BLaER1 treated with 17β-estradiol and CSF1 and Interleukin-3, amounts not matched to agents 10 nM and 100 nM (cell line): ENCODE results near the gene SIM2.

Experiments
- H3K27ac ChIP-seq, 11 experiments: shearing (Covaris generic); formaldehyde crosslinking; 2 replicates each; pipeline ENCODE4 v1.8.1; 2022
- H3K27me3 ChIP-seq, 11 experiments: shearing (Covaris generic); formaldehyde crosslinking; 2 replicates each; pipeline ENCODE4 v1.8.1; 2022
- H3K36me3 ChIP-seq, 11 experiments: shearing (Covaris generic); formaldehyde crosslinking; 2 replicates each; pipeline ENCODE4 v1.8.1; 2022
- H3K4me1 ChIP-seq, 10 experiments: shearing (Covaris generic); formaldehyde crosslinking; 2 replicates each; pipeline ENCODE4 v1.8.1; 2022
- H3K4me2 ChIP-seq, 11 experiments: shearing (Covaris generic); formaldehyde crosslinking; 2 replicates each; pipeline ENCODE4 v1.8.1; 2022
- H3K4me3 ChIP-seq, 10 experiments: shearing (Covaris generic); formaldehyde crosslinking; 2 replicates each; pipeline ENCODE4 v1.8.1; 2022
- H3K9ac ChIP-seq, 11 experiments: shearing (Covaris generic); formaldehyde crosslinking; 2 replicates each; pipeline ENCODE4 v1.8.1; 2022
- H3K9me3 ChIP-seq, 11 experiments: shearing (Covaris generic); formaldehyde crosslinking; replicated peaks in 1 of 11; 2 replicates each; pipeline ENCODE4 v1.8.1; 2022
- H4K20me1 ChIP-seq, 11 experiments: shearing (Covaris generic); formaldehyde crosslinking; 2 replicates each; pipeline ENCODE4 v1.8.1; 2022
- Cebpa-rat ChIP-seq, 11 experiments: shearing (Covaris generic); IDR thresholded peaks; 2 replicates each; pipeline ENCODE4 v1.8.1; 2022

The SIM2 gene

GRCh38 chr21:36766511-36766910 lies 67.6 kb downstream of the SIM2 start:
- H3K36me3 ChIP-seq, result peaks cover 0 to 10% (median 0%) of the 10 kb centered on the region in 11 experiments; a peak in 4 of 22 replicates
- H4K20me1 ChIP-seq, result no peaks in the 10 kb centered on the region
- no peaks in the 10 kb centered on the region; a peak in 1 of 22 replicates for H3K9me3 ChIP-seq
- no peak overlapping the region for H3K4me3 ChIP-seq
- H3K4me1 ChIP-seq, result peaks cover 0 to 4% (median 2%) of the 10 kb centered on the region in 10 experiments; a peak in 9 of 20 replicates
- no peak overlapping the region for H3K9ac ChIP-seq
- H3K27ac ChIP-seq, result no peak overlapping the region
- no peak for TF ChIP-seq Cebpa-rat (IDR thresholded peaks at IDR 0.05)
- H3K4me2 ChIP-seq, result no peak overlapping the region
- no peaks in the 10 kb centered on the region for H3K27me3 ChIP-seq

- Histone ChIP-seq H3K9ac (no peak overlapping the region), H3K4me3 (no peak overlapping the region), H3K9me3 (no peaks in the 10 kb centered on the region; a peak in 1 of 22 replicates), H3K36me3 (peaks cover 0 to 10% (median 0%) of the 10 kb centered on the region in 11 experiments; a peak in 4 of 22 replicates), H4K20me1 (no peaks in the 10 kb centered on the region), H3K4me2 (no peak overlapping the region), H3K4me1 (no peaks in the 10 kb centered on the region), H3K27me3 (no peaks in the 10 kb centered on the region), H3K27ac (no peak overlapping the region)
- TF ChIP-seq Cebpa-rat (IDR thresholded peaks at IDR 0.05), result no peak
Measured at GRCh38 chr21:36767096-36767495, 68.2 kb downstream of the SIM2 start.

DNA sequence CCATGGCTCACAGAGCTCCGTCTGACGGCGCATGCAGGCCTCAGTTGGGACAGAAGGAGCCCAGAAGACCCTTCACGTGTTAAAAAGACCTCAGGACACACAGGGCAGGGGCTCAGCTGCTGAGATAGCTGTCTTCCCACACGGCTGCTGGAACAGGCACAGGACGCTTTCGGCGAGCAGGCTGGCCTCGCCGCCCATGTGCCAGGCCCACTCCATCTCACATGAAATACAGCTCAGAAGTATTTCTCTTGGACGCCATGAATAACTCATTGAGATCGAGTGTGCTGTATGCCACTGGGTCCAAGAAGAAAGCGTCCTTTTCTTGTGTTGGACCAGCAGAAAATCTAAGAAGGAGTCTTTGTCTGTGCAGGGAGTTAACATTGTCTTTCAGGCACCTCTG lies 69.6 kb downstream of the SIM2 start:
- Histone ChIP-seq H3K36me3 (peaks cover 0 to 10% (median 0%) of the 10 kb centered on the region in 11 experiments; a peak in 4 of 22 replicates), H3K4me1 (peaks cover 0 to 4% (median 0%) of the 10 kb centered on the region in 10 experiments; a peak in 1 of 20 replicates), H3K9me3 (no peaks in the 10 kb centered on the region; a peak in 1 of 22 replicates), H3K27ac (no peak overlapping the region), H3K9ac (no peak overlapping the region), H3K4me3 (no peak overlapping the region), H3K27me3 (no peaks in the 10 kb centered on the region), H3K4me2 (no peak overlapping the region), H4K20me1 (peaks cover 0 to 4% (median 0%) of the 10 kb centered on the region in 11 experiments; a peak in 1 of 22 replicates)
- TF ChIP-seq Cebpa-rat (IDR thresholded peaks at IDR 0.05), result no peak

- peaks cover 0 to 9% (median 0%) of the 10 kb centered on the region in 11 experiments; a peak in 4 of 22 replicates for H3K36me3 ChIP-seq
- peaks cover 0 to 4% (median 0%) of the 10 kb centered on the region in 11 experiments; a peak in 1 of 22 replicates for H4K20me1 ChIP-seq
- H3K4me2 ChIP-seq, result no peak overlapping the region
- H3K27me3 ChIP-seq, result no peaks in the 10 kb centered on the region
- H3K4me3 ChIP-seq, result no peak overlapping the region
- peaks cover 0 to 4% (median 0%) of the 10 kb centered on the region in 10 experiments; a peak in 1 of 20 replicates for H3K4me1 ChIP-seq
- no peak for TF ChIP-seq Cebpa-rat (IDR thresholded peaks at IDR 0.05)
- no peak overlapping the region for H3K9ac ChIP-seq
- H3K9me3 ChIP-seq, result no peaks in the 10 kb centered on the region; a peak in 1 of 22 replicates
- H3K27ac ChIP-seq, result no peak overlapping the region
Measured at GRCh38 chr21:36769051-36769839, 70.3 kb downstream of the SIM2 start.

DNA sequence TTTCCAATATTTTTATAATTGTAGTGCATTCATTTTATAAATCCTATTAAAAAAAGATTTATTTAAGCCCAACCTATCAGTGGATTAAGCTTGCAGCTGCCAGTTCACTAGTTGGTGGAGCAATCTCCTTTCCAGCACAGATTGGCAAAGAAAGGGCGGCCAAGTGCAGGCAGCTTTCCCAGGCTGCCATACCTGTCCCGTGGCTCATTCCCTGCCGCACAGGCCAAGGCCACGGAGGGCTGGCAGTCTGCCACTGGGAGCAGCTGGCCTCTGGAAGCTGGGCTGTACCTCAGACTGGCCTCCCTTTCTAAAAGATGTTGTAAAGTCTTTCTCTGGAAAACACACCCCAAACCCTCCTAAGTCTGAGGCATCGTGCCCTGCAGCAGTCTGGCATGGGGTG lies 74.2 kb downstream of the SIM2 start:
- Histone ChIP-seq H4K20me1 (peaks cover 0 to 4% (median 0%) of the 10 kb centered on the region in 11 experiments; a peak in 1 of 22 replicates), H3K4me2 (no peak overlapping the region), H3K27ac (no peak overlapping the region), H3K36me3 (no peaks in the 10 kb centered on the region), H3K9ac (no peak overlapping the region), H3K27me3 (no peaks in the 10 kb centered on the region), H3K9me3 (no peaks in the 10 kb centered on the region), H3K4me1 (peaks cover 0 to 4% (median 0%) of the 10 kb centered on the region in 10 experiments; a peak in 1 of 20 replicates), H3K4me3 (no peak overlapping the region)
- no peak for TF ChIP-seq Cebpa-rat (IDR thresholded peaks at IDR 0.05)

GRCh38 chr21:36773995-36774394 lies 75.1 kb downstream of the SIM2 start:
- Histone ChIP-seq H3K36me3 (no peaks in the 10 kb centered on the region), H3K9me3 (no peaks in the 10 kb centered on the region), H3K4me3 (no peak overlapping the region), H3K27ac (no peak overlapping the region), H3K4me1 (peaks cover 0 to 4% (median 0%) of the 10 kb centered on the region in 10 experiments; a peak in 1 of 20 replicates), H3K9ac (no peak overlapping the region), H3K27me3 (no peaks in the 10 kb centered on the region), H3K4me2 (no peak overlapping the region), H4K20me1 (peaks cover 0 to 4% (median 0%) of the 10 kb centered on the region in 11 experiments; a peak in 1 of 22 replicates)
- no peak for TF ChIP-seq Cebpa-rat (IDR thresholded peaks at IDR 0.05)

- H3K4me1 ChIP-seq, result peaks cover 0 to 4% (median 0%) of the 10 kb centered on the region in 10 experiments; a peak in 1 of 20 replicates
- TF ChIP-seq Cebpa-rat (IDR thresholded peaks at IDR 0.05), result no peak
- H3K27me3 ChIP-seq, result no peaks in the 10 kb centered on the region
- peaks cover 0 to 4% (median 0%) of the 10 kb centered on the region in 11 experiments; a peak in 1 of 22 replicates for H4K20me1 ChIP-seq
- H3K27ac ChIP-seq, result no peak overlapping the region
- no peak overlapping the region for H3K4me3 ChIP-seq
- no peak overlapping the region for H3K9ac ChIP-seq
- peaks cover 0 to 13% (median 0%) of the 10 kb centered on the region in 11 experiments; a peak in 4 of 22 replicates for H3K9me3 ChIP-seq
- no peaks in the 10 kb centered on the region for H3K36me3 ChIP-seq
- H3K4me2 ChIP-seq, result no peak overlapping the region
Measured at GRCh38 chr21:36776981-36777617, 78.2 kb downstream of the SIM2 start.

GRCh38 chr21:36780861-36781260 lies 81.9 kb downstream of the SIM2 start:
- no peaks in the 10 kb centered on the region for H3K4me1 ChIP-seq
- H3K9me3 ChIP-seq, result peaks cover 0 to 13% (median 0%) of the 10 kb centered on the region in 11 experiments; a peak in 4 of 22 replicates
- H3K27me3 ChIP-seq, result no peaks in the 10 kb centered on the region
- H4K20me1 ChIP-seq, result no peaks in the 10 kb centered on the region
- TF ChIP-seq Cebpa-rat (IDR thresholded peaks at IDR 0.05), result no peak
- H3K27ac ChIP-seq, result no peak overlapping the region
- H3K4me3 ChIP-seq, result no peak overlapping the region
- no peaks in the 10 kb centered on the region for H3K36me3 ChIP-seq
- H3K9ac ChIP-seq, result no peak overlapping the region
- H3K4me2 ChIP-seq, result no peak overlapping the region
